ENCODE data around the gene DNAH10.
"Not testable (repeated sequence)": the region's sequence is repeated elsewhere in the genome, so short reads cannot be mapped to it uniquely, and the experiment has no call there.

Gene DNAH10

DNA sequence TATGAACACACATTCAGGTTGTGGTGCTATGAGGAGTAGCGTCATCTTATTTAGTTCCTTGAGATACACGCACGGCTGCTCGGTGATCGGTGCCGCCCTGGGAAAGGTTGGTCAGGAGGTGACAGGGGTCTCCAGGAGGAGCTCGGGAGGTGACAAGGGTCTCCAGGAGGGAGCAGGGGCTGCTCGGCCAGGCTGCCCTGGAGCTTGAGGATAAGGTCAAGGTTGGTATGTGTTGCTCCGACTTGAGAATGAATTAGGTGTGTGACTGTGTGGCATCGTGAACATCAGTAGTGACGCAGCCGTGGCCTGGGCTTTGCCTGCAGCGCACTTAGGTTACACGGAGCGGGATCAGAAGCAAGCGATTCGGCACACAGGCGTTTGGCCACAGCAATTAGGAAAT is 174.4 kb downstream of the DNAH10 start:
- no peak for DNase-seq

DNA sequence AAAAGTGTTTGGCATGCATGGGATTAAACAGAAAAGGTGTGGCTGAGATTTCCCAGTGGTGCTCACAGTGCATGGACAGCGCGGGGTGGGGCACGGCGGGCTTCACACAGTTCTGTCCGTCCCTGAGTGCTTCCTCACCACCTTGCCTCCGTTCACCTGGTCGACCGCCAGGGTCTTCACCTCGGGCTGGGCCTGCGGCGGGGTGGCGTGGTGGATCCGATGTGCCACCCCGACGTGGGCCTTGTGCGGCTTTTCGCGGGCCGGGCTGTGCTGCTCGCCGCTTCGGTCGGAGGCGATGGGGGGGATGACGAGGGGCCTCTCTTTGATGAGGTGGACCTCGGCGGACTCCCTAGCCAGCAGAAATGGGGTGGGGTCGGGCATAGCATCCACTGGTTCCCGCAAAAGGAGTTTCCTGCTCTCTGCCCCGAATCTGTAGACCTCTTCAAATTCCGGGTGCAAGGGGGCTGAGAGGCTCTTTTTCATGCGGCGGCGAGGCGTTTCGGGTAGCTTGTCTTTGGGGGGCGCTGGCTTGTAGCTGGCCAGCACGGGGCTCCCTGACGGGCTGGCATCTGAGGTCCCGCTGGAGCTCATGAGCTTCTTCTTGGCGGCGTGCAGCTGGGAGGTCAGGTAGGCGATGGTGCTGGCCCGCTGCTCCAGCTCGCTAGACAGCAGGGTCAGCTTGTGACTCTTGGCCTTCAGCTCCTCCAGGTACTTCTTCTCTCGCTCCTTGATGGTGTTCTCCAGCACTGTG is 175.0 kb downstream of the DNAH10 start:
- DNase-seq, result no peak

DNA sequence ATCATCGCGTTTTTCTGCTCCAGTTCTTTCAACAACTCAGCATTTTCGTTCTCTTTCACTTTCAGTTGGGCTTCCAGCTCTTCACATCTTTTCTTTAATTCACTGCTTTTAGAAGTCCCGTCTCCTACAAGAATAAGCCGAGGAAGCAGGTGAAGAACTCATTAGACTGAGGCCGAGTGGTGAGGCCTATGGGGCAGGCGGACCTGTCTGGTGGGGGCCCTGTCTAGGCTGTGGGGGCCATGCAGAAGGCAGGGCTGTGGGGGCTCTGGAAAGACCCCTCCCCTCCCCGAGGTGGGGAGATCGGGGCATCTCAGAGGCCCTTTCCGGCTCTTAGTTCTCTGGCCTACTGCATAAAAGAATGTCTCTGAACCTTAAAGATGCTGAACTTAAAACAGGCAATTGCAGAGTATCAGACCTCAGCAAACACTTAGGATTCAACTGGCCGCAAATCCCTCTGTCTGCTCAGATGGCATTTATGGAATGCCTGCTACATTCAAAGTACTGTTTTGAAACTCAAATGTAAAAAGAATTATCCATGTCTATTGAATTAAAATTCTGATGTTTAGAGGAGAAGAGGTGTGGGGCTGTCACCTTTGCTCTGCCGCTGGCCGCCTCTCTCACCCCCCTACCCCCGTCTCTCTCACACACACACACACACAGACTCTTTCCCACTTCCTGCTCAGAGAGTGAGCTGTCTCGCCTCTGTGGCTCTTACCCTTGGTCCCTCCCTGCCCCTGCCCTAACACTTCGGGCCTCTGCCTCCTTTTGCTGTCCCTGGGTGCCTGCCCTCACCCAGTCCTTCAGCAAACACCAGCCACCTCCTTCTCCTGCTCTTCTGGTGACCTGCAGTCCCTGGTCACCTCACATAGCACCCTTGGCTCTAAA is 175.8 kb downstream of the DNAH10 start:
- no peak for DNase-seq

DNA sequence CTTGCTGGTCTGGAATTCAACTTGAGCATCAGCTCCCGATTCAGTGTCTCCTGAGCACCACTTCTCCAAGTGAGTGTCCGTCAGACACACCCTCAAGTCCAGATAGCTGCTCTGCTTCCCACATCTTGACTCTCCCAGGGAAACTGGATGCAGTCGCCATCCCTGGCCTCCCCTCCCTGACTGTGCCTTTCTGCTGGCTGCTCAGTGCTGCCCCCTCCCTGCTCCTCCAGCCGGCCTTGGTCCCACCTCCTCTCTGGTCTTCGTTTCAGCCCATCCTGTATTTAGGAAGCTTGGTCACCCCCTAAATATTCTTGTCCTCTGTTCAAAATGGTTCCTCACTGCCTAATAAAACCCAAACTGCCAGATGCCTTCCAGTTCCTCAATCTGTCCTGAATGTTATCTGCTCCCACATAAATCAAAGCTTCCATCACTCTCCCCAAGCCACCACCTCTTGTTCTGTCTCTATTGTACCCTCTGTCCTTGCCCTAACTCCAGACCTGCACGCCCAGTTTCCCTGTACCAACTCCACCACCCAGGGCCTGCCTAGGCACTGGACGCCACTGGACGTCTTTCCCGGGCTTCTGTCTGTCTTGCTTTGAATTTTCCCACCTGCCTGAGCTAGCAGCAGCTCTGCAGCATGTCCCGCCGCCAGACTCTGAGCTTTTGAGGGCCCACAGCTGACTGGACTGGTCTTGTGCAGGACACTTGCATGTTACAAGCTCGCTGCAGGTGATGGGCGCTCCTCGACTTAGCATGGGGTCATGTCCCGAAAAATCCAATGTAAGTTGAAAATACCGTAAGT is 176.8 kb downstream of the DNAH10 start:
- no peak for DNase-seq

DNA sequence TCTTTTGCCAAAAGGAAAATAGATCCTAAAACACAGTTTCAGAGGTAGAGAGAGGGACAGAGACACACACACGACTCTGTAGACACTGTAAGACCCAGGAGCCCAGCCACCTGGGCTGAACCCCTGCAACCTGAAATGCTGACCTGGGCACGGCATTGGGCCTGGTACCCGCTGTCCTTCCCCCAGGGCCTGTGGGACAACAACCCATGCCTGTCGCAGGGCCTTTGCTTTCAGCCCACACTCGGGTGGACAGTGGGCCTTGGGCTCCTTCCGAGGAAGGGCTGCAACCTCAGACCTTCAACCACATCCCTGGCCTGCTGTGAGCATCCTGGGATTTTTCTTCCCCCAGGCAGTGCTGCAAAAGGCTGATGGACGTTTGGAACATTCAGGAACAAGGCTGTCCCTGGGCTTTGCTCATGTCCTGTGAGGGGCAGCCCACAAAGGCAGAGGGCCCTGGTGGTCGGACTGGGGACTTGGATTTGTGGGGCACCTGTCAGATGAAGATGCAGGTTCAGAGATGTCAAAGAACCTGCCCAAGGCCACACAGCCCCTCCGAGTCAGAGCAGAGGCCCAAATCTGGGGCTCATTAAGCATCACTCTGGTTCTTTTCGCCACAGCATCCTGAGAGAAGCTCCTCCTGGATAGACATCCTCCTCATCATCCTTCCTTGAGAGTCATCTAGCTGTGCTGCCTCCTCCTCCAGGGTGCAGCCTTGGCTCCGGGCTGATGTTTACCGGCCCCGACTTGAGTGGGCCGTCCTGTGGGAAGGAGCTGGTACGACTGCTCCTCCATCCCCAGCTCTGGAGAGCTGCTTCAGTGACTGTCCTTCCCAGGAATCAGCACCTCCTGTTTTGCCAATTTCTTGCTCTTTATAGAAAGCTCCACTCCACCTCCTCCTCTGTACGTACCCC is 177.9 kb downstream of the DNAH10 start:
- no peak for DNase-seq

DNA sequence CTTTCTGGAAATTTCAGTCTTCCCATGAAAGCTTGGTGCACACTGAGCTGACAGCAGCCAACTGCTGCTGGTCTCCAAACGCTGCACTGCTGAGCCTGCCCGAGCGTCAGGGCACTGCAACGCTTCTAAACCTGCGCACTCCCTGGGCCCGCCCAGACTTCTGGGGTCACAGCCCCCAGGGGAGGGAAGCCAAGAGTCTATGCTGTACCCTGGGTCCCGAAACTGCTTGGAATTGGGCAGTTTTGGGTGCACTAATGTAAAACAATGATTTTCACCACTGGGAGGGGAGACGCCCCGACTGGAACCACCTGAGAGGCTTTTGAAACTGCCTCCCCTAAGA is 178.5 kb downstream of the DNAH10 start:
- no peak for DNase-seq

DNA sequence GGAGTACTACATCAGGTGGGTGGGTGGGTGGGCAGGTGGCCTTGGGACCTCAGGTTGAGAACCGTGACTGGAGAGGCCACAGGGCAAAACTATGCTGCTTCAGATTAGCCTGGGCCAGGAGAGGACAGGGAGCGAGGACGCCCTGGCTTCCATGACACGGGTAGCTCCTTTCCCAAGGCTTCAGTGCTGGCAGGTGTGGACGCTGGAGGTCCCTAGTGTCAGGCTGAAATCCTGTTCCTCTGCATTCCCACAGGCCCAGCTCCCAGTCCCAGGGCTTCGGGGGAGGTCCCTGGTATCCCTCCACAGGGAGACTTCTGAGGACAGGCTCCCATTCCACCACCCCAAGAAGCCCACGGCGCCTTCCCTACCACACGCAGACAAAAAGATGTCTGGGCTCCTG is 178.9 kb downstream of the DNAH10 start:
- no peak for DNase-seq

DNA sequence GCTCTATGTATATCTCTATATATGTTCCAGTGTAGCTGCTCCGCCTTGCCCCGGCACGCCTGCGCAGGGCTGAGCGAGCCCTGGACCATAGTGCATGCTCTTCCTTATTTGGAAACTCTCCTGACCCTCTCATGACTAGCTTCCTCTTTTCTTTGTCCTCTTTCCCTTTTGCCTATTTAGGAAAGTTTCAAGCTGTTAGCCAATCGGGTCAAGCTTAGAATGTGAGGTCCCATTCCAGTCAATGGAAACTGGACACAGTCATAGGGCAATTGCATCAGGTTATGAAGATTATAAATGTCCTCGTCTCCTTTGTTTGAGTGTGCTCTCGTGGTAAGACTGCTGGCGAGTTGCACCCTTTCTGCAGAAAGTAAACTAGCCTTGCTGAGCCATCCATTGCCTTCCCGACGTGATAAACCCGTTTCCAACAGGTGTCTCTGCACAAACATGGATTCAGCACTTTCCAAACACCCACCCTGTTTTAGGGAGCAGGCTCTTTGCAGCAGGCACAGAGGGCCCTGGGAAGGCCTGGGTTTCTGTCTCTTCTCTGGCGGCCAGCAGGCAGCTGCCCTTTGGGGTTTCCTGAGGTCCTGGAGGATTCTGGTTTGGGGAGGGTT is 179.6 kb downstream of the DNAH10 start:
- DNase-seq, result peak; percentile 95

DNA sequence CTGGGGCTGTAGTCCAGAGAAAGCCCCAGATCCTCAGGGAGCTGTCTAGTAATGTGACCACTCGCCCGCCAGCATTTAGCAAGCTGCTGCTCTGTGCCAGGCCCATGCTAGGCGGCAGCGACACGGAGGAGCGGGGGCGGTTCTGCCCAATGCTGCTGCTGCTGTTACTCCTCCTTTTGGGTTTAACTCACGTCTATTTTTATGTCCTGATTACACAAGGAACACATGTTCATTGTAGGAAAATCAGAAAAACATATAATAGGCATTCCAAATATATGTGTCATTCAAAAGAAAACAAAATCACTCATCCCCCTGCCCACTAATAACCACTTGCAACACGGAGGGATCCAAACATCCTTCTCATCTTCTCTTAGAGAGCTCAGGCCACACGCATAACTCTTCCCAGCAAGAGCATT is 180.1 kb downstream of the DNAH10 start:
- peak; percentile 4 to 39 for DNase-seq

DNA sequence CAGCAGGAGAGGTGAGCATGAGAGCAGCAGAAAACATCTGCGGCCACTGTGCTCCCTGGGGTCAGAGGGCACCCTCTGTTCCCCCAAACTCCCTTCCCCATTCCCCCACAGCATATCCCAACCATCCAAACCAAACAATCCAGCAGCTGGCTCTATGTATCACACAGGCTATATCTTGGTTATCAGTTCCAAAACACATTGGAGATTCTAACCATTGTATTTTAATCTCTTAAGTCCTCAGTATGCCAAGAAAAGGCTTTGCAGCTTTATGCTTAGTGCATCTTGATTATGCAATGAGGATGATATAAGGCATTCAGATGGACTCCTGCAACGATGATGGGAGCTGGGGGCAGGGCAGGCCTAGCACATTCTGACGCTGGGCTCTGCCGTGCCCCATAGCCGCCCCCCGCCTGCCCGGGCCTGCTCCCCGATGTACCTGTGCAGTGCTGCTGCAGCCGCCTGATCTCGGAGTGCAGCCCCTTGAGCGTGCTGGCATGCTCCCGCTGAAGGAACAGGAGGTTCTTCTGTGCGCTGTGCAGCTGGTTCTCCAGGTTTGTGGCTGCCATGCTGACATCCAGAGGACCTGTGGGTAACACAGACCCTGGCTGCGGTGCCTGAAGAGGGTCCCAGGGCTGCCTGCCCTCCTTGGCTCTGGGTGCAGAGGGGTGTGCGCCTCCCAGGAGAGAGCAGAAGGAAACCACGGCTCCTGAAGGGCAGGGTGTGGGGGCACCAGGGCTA is 181.0 kb downstream of the DNAH10 start:
- DNase-seq, result no peak

DNA sequence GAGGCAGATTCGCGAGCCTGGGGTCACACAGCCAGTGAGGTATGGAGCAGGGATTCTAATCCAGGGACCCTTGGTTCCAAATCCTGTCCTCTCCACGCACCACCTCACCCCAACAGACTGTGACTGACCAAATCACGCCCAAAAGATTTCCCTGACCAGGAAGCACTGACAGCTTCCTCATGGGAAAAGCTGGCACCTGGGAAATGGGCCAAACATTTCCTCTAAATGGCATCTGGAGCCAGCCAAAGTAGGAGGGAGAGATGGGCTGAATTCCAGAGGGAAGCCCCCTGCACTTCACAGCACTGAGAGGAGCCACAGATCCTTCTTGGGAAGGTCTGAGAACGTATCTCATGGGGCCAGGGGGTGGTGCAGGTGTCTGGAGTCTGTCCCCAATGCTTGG is 181.7 kb downstream of the DNAH10 start:
- DNase-seq, result no peak

DNA sequence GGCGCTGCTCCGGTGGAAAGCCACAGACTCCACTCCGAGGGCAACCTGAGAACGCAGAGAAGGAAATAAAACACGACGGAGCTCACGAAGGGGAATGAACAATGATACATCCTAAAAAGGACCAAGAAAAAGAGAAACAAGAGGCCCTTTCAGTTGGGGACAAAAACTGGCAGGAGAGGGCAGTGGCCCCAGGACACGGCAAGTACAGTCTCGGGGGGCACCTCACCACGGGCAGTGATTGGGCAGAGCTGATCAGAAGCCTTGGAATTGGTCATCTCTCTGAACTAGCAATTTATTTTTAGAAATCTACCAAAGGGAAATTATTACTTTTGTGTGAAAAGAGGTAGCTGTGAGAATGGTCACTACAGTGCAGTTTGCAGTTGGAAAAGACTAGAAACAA is 182.6 kb downstream of the DNAH10 start:
- DNase-seq, result no peak

DNA sequence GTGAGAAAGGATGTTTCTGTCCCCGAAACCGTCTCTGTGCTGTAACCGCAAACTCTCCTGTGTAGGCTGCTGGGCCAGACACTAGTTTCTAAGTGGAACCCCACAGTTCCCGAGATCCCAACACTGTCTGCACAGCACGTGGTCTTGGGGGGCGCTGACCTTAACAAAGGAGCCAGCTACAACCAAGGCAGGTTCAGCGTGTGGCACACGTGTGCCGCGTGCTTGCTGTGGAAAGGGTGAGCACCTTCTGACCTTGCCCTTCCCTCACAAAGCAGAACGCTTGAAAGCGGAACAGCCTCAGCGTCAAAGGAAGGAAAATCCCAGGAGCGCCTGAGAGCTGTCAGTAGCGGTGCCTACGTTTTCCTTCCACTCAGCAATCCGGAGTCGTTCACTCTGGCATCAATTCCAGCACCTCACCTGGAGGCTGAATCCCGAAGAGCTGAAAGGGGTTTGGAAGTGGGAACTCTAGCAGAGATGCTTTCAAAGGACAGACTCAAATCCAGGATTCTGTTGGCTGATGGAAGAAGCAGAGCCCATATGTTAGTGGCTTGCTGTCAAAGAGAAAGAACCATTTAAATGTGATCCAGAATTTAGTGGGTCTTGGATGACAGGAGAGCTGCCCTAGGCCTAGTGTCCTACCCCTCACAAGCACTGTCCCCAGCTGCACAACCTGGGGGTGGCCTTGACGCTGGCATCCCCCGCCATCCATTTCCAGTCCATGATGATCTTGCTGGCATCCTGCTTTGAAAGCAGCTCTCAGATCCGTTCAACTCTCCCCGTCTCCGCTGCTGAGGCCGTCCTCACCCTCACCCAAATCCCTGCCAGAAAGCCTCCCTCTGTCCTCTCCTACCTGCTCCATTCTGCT is 183.4 kb downstream of the DNAH10 start:
- DNase-seq, result no peak

DNA sequence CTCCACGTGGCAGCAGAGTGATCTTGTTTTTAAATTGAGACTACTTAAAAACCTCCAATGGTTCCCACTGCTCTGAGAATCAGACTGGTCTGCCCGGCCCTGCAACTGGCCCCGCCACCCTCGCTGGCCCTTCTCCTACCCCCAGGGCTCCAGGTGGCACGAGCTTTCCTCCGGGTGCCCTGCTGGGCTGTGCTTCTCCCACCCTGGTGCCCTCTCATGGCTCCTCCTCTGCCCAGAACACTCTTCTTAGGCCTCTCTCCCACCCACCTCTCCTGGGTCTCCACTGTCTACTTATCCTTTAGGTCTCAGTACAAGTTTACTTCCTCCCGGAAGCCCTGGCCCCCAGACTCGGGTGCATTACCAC is 184.0 kb downstream of the DNAH10 start:
- DNase-seq, result no peak

DNA sequence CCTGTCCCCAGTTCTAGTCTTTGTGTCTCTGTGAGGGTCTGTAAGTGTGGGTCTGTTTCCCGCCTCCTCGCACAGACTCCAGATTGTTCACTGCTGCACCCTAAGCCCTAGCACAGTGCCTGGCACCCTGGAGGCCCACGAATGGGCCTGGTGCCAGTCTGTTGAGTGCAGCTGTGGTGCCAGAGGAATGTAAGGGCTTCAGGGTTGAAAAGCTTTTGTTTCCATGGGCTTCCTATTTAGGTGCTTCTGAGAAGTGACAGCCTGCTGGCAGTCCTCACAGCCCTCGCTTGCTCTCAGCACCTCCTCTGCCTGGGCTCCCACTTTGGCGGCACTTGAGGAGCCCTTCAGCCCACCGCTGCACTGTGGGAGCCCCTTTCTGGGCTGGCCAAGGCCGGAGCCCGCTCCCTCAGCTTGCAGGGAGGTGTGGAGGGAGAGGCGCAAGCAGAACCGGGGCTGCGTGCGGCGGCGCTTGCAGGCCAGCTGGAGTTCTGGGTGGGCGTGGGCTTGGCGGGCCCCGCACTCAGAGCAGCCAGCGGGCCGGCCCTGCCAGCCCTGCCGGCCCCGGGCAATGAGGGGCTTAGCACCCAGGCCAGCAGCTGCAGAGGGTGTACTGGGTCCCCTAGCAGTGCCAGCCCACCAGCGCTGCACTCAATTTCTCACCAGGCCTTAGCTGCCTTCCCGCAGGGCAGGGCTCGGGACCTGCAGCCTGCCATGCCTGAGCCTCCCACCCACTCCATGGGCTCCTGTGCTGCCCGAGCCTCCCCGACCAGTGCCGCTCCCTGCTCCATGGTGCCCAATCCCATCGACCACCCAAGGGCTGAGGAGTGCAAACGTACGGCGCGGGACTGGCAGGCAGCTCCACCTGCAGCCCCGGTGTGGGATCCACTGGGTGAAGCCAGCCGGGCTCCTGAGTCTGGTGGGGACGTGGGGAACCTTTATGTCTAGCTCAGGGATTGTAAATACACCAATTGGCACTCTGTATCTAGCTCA is 184.7 kb downstream of the DNAH10 start:
- not testable (repeated sequence) for DNase-seq

DNA sequence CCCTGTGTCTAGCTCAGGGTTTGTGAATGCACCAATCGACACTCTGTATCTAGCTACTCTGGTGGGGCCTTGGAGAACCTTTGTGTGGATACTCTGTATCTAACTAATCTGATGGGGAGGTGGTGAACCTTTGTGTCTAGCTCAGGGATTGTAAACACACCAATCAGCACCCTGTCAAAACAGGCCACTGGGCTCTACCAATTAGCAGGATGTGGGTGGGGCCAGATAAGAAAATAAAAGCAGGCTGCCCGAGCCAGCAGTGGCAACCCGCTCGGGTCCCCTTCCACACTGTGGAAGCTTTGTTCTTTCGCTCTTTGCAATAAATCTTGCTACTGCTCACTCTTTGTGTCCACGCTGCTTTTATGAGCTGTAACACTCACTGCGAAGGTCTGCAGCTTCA is 185.4 kb downstream of the DNAH10 start:
- not testable (repeated sequence) for DNase-seq

DNA sequence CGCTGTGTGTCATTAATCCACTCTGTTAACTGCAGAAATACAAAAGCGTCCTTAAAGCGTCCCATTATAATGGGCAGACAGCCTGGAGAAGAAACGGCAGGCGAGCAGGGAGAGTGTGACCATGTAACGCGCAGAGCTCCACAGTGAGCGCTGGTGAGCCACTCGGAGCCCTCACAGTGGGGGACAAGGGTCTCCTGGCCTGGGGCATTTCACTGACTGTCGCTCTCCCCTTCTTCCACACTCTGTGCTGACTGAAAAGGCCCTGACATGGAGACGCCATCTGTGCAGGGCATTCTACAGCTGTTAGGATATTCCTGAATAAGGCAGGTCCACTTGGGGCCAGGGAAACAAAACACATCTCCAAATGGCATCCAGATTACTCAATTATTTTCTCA is 186.3 kb downstream of the DNAH10 start:
- DNase-seq, result no peak

Data from inflammatory macrophage (primary cell).